DOHH2 (cell line): ENCODE measurements around the gene AGR3.

Source experiments
- H3F3A ChIP-seq: fragments of 200-600 bp; sonication (generic), shearing (Covaris generic); 2 replicates; pipeline ENCODE4 v1.6.0; 2016; ENCODE audit warnings: antibody characterized with exemption, mild to moderate bottlenecking; ENCODE audit not compliant: control insufficient read depth, insufficient read depth
- H3K27ac ChIP-seq: fragments of 200-600 bp; sonication (generic); 2 replicates; pipeline ENCODE4 v1.5.1; 2014; ENCODE audit warnings: low read depth, mild to moderate bottlenecking, low read length, moderate library complexity
- H3K27me3 ChIP-seq: fragments of 200-600 bp; sonication (generic); 2 replicates; pipeline ENCODE4 v1.6.1; 2014; ENCODE audit warnings: mild to moderate bottlenecking, low read length, mixed read lengths; ENCODE audit not compliant: control insufficient read depth
- H3K36me3 ChIP-seq: fragments of 200-600 bp; sonication (generic); 2 replicates; pipeline ENCODE4 v1.6.1; 2014; ENCODE audit warnings: mild to moderate bottlenecking, low read length, moderate library complexity, mixed read lengths; ENCODE audit not compliant: control insufficient read depth
- H3K4me1 ChIP-seq: fragments of 200-600 bp; sonication (generic); 2 replicates; pipeline ENCODE4 v1.6.1; 2014; ENCODE audit warnings: mild to moderate bottlenecking, low read length, mixed read lengths; ENCODE audit not compliant: control insufficient read depth
- H3K4me2 ChIP-seq: fragments of 200-600 bp; sonication (generic); 2 replicates; pipeline ENCODE4 v1.6.0; 2014; ENCODE audit warnings: mild to moderate bottlenecking, low read length, moderate library complexity
- H3K4me3 ChIP-seq: fragments of 200-600 bp; sonication (generic); 2 replicates; pipeline ENCODE4 v1.5.1; 2014; ENCODE audit warnings: mild to moderate bottlenecking, low read length, mixed read lengths
- H3K79me2 ChIP-seq: fragments of 200-600 bp; sonication (generic); 2 replicates; pipeline ENCODE4 v1.6.1; 2014; ENCODE audit warnings: mild to moderate bottlenecking, low read length, mixed read lengths; ENCODE audit not compliant: control insufficient read depth
- H3K9me2 ChIP-seq: fragments of 200-600 bp; sonication (generic); replicated peaks from 2 replicates; pipeline ENCODE4 v1.6.1; 2014; ENCODE audit warnings: mild to moderate bottlenecking, low read length, mixed read lengths; ENCODE audit not compliant: control insufficient read depth
- H3K9me3 ChIP-seq: fragments of 200-600 bp; sonication (generic); 2 replicates; pipeline ENCODE4 v1.6.1; 2014; ENCODE audit warnings: antibody characterized with exemption, low read length, mixed read lengths; ENCODE audit not compliant: control insufficient read depth, insufficient read depth
- H4K20me1 ChIP-seq: fragments of 200-600 bp; sonication (generic); 2 replicates; pipeline ENCODE4 v1.6.0; 2014; ENCODE audit warnings: low read depth, mild to moderate bottlenecking, antibody characterized with exemption, low read length, moderate library complexity; ENCODE audit not compliant: control insufficient read depth, insufficient read depth
- CTCF ChIP-seq: fragments of 200-600 bp; sonication (generic); IDR thresholded peaks from one replicate; pipeline ENCODE4 v1.5.1; 2014; ENCODE audit warnings: antibody characterized with exemption, mild to moderate bottlenecking, low read depth, low read length; ENCODE audit not compliant: poor library complexity, severe bottlenecking
- EZH2phosphoT487 ChIP-seq: fragments of 200-600 bp; sonication (generic); IDR thresholded peaks from 2 replicates; pipeline ENCODE4 v1.6.1; 2017; ENCODE audit warnings: borderline replicate concordance, mild to moderate bottlenecking, antibody characterized with exemption, low read length, moderate library complexity, mixed read lengths

The AGR3 gene

GRCh38 chr7:16811551-16811950 is 70.2 kb downstream of the AGR3 start:
- Histone ChIP-seq H3K4me3 (no peak overlapping the region), H3K27ac (no peak overlapping the region), H3K79me2 (no peaks in the 10 kb centered on the region), H4K20me1 (no peaks in the 10 kb centered on the region), H3K4me1 (0 out of 2 replicates have a peak, but pooled peaks cover under 1% of the 10 kb centered on the region), H3K27me3 (0 out of 2 replicates have a peak, but pooled peaks cover 3% of the 10 kb centered on the region), H3K9me3 (no peaks in the 10 kb centered on the region), H3K9me2 (no peaks in the 10 kb centered on the region), H3K36me3 (no peaks in the 10 kb centered on the region), H3F3A (no peaks in the 10 kb centered on the region), H3K4me2 (no peak overlapping the region)
- TF ChIP-seq EZH2phosphoT487 (no peak), CTCF (no peak)

DNA sequence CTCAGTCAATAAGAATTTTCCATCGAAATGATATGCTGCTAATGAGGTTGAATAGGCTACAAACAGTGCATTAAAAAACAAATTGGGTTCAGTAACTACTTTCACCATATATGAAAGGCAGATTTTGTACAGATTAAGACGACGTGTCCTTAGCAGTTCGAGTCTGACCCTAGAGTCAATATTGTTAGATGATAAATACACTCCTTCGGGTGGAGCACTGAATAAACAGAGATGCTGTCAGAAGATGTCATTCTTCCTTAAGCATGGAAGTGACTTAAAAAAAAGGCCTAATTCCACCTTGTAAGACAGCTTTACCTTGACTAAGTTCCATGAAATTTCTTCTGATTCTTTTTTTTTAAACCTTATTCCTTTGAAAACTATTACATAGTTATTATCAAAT is 71.2 kb downstream of the AGR3 start:
- no peaks in the 10 kb centered on the region for H3K36me3 ChIP-seq
- H3K9me3 ChIP-seq = no peaks in the 10 kb centered on the region
- H3K4me1 ChIP-seq = no peaks in the 10 kb centered on the region
- no peaks in the 10 kb centered on the region for H3K9me2 ChIP-seq
- no peak overlapping the region for H3K4me3 ChIP-seq
- H3K79me2 ChIP-seq = no peaks in the 10 kb centered on the region
- H4K20me1 ChIP-seq = no peaks in the 10 kb centered on the region
- peaks cover 5% of the 10 kb centered on the region; the same call in 1 of the 2 replicates for H3K27me3 ChIP-seq
- TF ChIP-seq CTCF = no peak
- no peak for TF ChIP-seq EZH2phosphoT487
- no peak overlapping the region for H3K4me2 ChIP-seq
- no peak overlapping the region for H3K27ac ChIP-seq
- no peaks in the 10 kb centered on the region for H3F3A ChIP-seq

GRCh38 chr7:16810112-16810511 is 71.7 kb downstream of the AGR3 start:
- Histone ChIP-seq H4K20me1 (no peaks in the 10 kb centered on the region), H3K79me2 (no peaks in the 10 kb centered on the region), H3K27ac (no peak overlapping the region), H3K9me2 (no peaks in the 10 kb centered on the region), H3K4me1 (no peaks in the 10 kb centered on the region), H3F3A (no peaks in the 10 kb centered on the region), H3K27me3 (peaks cover 5% of the 10 kb centered on the region; the same call in 1 of the 2 replicates), H3K9me3 (no peaks in the 10 kb centered on the region), H3K4me3 (no peak overlapping the region), H3K36me3 (no peaks in the 10 kb centered on the region), H3K4me2 (no peak overlapping the region)
- TF ChIP-seq EZH2phosphoT487 (no peak), CTCF (no peak)
